HG02885 (cell line): ENCODE data around the gene DENND2A.
A peak's percentile ranks its signal among the peaks of the same experiment; 100 is the strongest.
"Not testable (repeated sequence)": the region's sequence is repeated elsewhere in the genome, so short reads cannot be mapped to it uniquely, and the experiment has no call there.

ENCODE experiments used
- ATAC-seq: cut with Tn5 transposase; IDR thresholded peaks from one replicate; pipeline ENCODE4 v1.9.1; 2021; ENCODE audit warnings: mild to moderate bottlenecking; ENCODE audit not compliant: unreplicated experiment, poor library complexity

Gene DENND2A

DNA sequence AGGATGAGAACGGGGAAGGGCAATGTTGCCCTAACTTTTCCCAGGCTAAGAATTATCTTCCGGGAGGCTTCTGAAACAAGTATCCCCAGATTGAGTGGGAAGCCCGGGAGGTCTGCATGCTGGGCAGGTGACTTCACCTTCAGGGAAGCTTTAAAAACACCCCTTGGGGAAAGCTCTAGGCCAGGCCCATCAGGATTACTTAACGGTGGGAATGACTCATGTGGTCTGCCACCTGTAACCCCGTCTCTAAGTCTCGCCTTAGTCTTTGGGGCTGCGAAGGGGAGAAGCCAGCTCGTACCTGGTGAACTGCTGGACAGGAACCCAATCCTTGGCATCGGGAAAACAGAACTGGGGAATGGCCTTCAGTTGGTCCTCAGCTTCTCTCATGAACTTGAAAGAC, 81.2 kb downstream of the DENND2A start:
- ATAC-seq = no peak

- no peak for ATAC-seq
Measured at GRCh38 chr7:140557809-140558518, 82.6 kb downstream of the DENND2A start.

- no peak for ATAC-seq
Measured at GRCh38 chr7:140557069-140557468, 83.5 kb downstream of the DENND2A start.

DNA sequence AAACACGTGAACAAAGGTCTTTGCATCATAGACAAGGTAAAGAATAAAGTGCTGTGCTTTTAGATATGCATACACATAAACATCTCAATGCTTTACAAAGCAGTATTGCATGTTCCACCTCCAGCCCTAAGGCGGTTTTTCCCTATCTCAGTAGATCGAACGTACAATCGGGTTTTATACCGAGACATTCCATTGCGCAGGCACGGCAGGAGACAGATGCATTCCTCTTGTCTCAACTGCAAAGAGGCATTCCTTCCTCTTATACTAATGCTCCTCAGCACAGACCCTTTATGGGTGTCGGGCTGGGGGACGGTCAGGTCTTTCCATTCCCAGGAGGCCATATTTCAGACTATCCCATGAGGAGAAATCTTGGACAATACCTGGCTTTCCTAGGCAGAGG, 87.4 kb downstream of the DENND2A start:
- not testable (repeated sequence) for ATAC-seq

DNA sequence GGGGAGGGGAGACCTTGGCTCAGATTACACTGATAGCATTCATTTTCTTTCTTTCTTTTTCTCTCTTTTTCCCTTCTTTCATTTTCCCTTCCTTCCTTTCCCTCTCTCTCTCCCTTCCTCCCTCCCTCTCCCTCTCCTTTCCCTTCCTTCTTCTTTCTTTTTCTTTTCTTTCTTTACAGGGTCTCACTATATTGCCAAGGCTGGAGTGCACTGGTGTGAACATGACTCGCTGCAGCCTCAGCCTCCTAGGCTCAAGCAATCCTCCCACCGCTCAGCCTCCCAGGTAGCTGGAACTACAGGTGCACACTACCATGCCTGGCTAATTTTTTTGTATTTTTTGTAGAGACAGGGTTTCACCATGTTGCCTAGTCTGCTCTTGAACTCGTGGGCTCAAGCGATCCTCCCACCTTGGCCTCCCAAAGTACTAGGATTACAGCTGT, 88.4 kb downstream of the DENND2A start:
- no peak for ATAC-seq

DNA sequence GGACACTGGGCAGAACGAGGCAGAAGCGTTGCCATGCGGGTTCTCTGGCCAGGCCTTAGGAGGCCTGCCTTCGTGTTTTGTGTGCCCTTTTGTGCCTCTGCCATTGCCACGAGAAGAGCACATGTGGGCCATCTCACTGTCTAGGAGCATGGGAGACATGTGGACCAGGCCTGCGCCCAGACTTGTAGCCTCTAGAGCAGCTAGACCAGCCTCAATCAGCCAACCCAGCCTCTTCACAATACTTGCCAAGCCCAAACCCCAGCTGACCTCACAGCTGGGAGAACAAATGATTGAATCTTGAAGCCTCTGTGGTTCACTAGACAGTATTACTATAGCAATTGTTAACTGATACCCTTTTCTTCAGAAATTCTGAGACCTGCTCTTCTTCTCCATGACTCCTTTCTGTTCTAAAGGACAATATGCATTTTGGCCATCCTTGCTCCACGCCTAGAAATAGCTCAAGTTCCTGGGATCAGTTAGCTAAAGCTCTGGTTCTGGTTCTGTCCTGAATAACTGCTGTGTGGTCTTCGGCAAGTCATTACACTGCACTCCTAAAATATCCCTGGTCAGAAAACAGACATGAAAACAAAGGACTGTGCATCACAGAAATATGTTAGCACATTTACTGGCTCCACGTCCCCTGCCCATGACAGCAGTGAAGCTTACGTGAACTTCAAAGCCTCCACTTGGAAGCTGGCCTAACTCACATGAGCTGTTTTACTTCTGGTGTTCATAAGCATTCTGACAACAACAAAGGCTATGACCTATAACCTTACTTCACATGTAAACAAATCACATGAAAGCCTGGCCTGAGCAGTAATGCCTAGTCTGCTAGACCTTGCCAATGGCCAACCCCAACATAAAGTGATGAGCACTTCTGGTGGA, 89.0 kb downstream of the DENND2A start:
- no peak for ATAC-seq

- ATAC-seq = no peak
Measured at GRCh38 chr7:140546947-140547346, 93.7 kb downstream of the DENND2A start.

DNA sequence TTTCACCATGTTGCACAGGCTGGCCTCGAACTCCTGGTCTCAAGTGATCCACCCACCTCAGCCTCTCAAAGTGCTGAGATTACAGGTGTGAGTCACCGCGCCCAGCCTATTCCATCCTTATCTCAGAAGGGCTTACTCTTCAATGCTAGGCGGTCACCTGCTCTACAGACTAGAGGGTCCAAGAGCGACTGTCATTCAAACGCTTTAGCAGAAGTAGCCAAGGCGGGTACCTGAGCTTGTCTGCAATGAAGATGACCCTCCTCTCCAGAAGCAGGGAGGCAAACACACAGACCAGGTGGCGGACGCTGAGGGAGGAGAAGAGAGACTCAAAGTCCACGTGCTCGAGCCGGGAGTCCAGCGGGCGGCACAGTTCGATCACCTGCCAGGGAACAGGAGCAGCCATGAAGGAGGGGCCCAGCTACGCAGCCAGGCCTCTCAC, 96.2 kb downstream of the DENND2A start:
- ATAC-seq = no peak

DNA sequence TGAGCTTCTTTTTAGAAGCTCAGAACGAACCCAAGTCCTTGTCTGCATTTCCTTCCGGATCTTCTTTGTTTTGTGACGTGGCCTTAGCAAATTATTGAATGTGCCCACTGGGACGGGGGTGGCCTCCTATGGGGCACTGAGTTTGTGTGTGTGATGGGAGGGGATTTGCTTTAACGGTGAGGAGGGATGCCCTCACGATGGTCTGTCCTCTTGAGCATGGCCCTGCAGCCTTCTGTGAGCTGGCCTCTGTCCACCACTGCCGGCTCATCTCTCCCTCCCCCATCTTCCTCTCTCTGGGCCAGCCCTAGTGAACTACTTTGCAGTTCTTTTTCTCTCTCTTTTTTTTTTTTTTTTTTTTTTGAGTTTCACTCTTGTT, 98.4 kb downstream of the DENND2A start:
- no peak for ATAC-seq

GRCh38 chr7:140541513-140542227, 98.9 kb downstream of the DENND2A start:
- ATAC-seq = no peak

DNA sequence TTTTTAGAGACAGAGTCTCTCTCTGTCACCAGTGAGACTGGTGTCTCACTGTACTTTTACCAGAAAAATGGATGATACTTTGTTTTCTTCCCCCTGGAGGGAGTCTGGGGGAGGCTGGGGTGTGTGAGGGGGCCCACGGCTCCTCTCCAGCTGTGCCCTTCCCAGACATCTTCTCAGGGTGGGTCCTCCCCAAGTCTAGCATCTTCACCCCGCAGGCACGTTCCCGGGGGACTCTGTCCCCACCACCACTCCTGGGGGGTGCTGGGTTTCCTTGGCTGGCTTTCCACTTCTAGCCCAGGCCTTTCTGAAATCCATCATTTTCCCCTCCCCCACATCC, 99.5 kb downstream of the DENND2A start:
- no peak for ATAC-seq

DNA sequence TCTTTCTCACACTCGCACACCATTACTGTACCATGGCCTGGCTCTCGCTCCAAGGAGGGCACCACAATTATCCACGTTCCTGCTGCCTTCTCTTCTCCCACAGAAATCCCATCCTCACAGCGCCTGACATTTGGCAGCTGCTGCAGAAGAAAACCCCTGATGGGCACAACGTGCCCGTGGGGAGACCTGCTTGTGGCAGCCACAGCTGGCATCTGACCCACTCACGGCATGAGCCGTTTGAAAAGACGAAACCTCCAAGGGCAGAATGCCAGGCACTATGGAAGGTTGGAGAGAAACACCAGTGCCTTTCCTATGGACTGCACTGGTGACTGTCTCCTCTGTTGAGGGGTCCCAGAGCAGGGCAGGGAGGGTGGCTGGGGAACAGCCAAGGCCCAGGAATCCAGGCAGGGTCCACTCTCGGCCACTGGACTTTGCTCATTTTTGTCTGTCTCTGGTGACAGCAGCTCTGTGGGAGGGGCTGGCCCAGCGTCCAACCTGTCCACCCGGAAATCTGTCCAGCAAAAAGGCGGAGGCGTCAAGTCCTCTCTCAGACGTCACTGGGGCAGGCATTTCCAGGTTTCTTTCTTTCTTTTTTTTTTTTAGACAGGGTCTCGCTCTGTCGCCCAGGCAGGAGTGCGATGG, 100.4 kb downstream of the DENND2A start:
- no peak for ATAC-seq

- no peak for ATAC-seq
Measured at GRCh38 chr7:140539461-140539860, 101.2 kb downstream of the DENND2A start.

DNA sequence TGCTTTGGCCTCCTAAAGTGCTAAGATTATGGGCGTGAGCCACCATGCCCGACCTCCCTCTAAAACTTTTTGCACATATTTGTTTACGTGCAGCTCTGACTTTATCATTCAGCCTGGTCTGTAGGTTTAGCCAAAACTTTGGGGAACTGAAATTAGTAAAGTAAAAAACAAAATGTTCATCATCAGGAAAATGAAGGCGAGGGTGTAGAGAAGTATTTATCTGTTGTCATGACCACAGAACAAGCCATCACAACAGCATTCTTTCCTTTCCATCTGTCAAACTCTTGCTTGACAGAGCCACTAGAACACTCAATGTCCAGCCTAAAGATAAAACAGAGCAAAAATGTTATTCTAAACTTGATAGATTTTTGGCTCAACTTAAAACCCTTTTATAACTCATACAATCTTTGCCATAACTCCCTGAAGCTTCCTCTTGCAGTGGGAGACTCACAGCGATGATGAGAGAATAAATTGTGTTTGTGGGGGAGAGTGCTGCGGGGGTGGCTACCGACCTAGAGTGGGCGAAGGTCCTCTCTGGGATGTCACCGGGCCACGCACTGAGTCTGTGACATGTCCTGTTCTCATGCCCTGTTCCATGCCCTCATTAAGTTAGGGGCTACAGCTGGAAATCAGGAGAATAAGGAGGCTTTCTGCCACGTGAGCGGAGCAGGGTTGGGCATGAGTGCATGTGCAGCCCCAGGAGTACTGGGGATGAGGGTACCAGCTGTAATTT, 102.7 kb downstream of the DENND2A start:
- peak; percentile 50 for ATAC-seq

DNA sequence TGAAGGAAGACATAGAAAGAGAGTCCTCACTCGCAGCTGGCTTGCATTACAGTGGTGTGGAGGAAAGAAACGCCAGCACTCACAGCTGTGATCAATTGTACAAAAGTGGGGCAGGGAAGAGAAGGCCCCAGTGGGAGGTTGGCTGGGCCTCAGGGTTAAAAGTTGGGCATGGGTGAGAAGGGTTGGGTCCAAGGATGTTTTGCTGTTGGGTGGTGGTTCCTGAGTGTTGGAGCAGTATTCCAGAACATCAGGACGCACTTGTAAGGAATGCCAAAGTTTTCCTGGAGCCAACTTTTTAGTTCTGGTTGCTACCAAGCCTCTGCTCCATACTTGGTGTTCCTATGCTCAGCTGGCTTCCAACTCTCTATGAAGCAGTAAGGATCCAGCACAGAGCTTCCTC, 105.9 kb downstream of the DENND2A start:
- no peak for ATAC-seq

DNA sequence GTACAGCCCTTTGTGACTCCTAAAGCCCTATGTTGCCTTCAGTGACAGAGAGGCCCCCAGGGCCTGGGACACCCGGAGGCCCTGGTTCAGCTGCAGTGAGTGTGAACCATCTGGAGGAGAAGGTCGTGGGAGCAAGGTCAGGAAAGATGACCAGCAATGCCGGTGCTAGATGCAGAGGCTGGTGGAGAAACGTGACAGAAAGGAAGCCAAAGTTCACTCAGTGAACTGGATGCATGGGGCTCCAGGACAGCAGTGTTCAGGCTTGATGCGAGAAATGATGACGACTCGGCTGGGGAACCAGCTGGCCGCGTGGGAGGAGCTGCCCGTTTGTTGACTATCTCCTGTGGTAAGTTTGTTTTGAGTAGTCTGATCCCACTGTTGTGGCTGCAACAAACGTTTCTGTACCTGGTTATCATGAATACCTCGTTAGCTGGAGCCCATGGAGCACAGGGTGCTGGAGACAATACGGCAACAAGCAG, 107.2 kb downstream of the DENND2A start:
- no peak for ATAC-seq

GRCh38 chr7:140529428-140529827, 111.2 kb downstream of the DENND2A start:
- ATAC-seq = not testable (repeated sequence)

GRCh38 chr7:140526787-140527664, 113.6 kb downstream of the DENND2A start:
- no peak for ATAC-seq

GRCh38 chr7:140526214-140526613, 114.4 kb downstream of the DENND2A start:
- no peak for ATAC-seq
